Glutamatergic neuron (in vitro differentiated cells): Measurements from ENCODE around the gene NDUFA12. TPM values are rescaled to one million over a fixed set of nuclear protein-coding genes. Genes with fewer than 3 reads are reported as not detected.

ENCODE experiments used
- DNase-seq: peaks from one replicate; pipeline ENCODE4 v3.0.0; 2022
- H3K27ac Mint-ChIP-seq: one replicate; pipeline ENCODE4 v1.8.0; 2020; ENCODE audit warnings: mild to moderate bottlenecking, mixed read lengths, inconsistent platforms; ENCODE audit not compliant: unreplicated experiment
- H3K27me3 Mint-ChIP-seq: one replicate; pipeline ENCODE4 v1.8.0; 2020; ENCODE audit warnings: mild to moderate bottlenecking, moderate library complexity, mixed read lengths, inconsistent platforms; ENCODE audit not compliant: unreplicated experiment
- H3K36me3 Mint-ChIP-seq: one replicate; pipeline ENCODE4 v1.8.0; 2020; ENCODE audit warnings: mild to moderate bottlenecking, mixed read lengths, inconsistent platforms; ENCODE audit not compliant: unreplicated experiment
- H3K4me1 Mint-ChIP-seq: one replicate; pipeline ENCODE4 v1.8.0; 2020; ENCODE audit warnings: mild to moderate bottlenecking, low read depth, mixed read lengths, inconsistent platforms; ENCODE audit not compliant: unreplicated experiment
- H3K4me3 Mint-ChIP-seq: one replicate; pipeline ENCODE4 v1.8.0; 2020; ENCODE audit warnings: mild to moderate bottlenecking, mixed read lengths, inconsistent platforms; ENCODE audit not compliant: unreplicated experiment
- H3K9me3 Mint-ChIP-seq: one replicate; pipeline ENCODE4 v1.8.0; 2020; ENCODE audit warnings: mild to moderate bottlenecking, moderate library complexity, mixed read lengths, inconsistent platforms; ENCODE audit not compliant: unreplicated experiment
- CTCF ChIP-seq: fragments of 200-600 bp; sonication (generic); IDR thresholded peaks from one replicate; pipeline ENCODE4 v1.5.0; 2021; ENCODE audit not compliant: partially characterized antibody, unreplicated experiment
- total RNA-seq: library from RNA; stranded (reverse); fragmentation: NEBNext Ultra II Directional; extraction: Animal tissue kit (Norgen Biotek cat#: 25700); gene quantifications from one replicate; pipeline ENCODE4 v1.2.1, GENCODE V29; 2021; ENCODE audit not compliant: unreplicated experiment

Gene NDUFA12
- total RNA-seq, 1 donor from 2014 or later, result 73.8 TPM

GRCh38 chr12:94961911-94962310, 41.6 kb downstream of the NDUFA12 start:
- no peak for TF ChIP-seq CTCF
- no peaks in the 10 kb centered on the region for H3K36me3 Mint-ChIP-seq
- DNase-seq, result no peak
- peaks cover 3% of the 10 kb centered on the region for H3K27me3 Mint-ChIP-seq
- H3K27ac Mint-ChIP-seq, result no peak overlapping the region
- no peaks in the 10 kb centered on the region for H3K9me3 Mint-ChIP-seq
- H3K4me1 Mint-ChIP-seq, result peaks cover 2% of the 10 kb centered on the region
- H3K4me3 Mint-ChIP-seq, result no peak overlapping the region

- Mint-ChIP-seq H3K4me1 (peaks cover 2% of the 10 kb centered on the region), H3K27ac (no peak overlapping the region), H3K4me3 (no peak overlapping the region), H3K36me3 (no peaks in the 10 kb centered on the region), H3K9me3 (no peaks in the 10 kb centered on the region), H3K27me3 (peaks cover 3% of the 10 kb centered on the region)
- DNase-seq, result no peak
- TF ChIP-seq CTCF, result no peak
These were observed 42.2 kb downstream of the NDUFA12 start for GRCh38 chr12:94961256-94961824.

- peaks cover 2% of the 10 kb centered on the region for H3K4me1 Mint-ChIP-seq
- TF ChIP-seq CTCF, result no peak
- peaks cover 3% of the 10 kb centered on the region for H3K27me3 Mint-ChIP-seq
- H3K4me3 Mint-ChIP-seq, result no peak overlapping the region
- peaks cover 4% of the 10 kb centered on the region for H3K9me3 Mint-ChIP-seq
- no peak overlapping the region for H3K27ac Mint-ChIP-seq
- no peak for DNase-seq
- peaks cover 3% of the 10 kb centered on the region for H3K36me3 Mint-ChIP-seq
These were observed 46.5 kb downstream of the NDUFA12 start for GRCh38 chr12:94957006-94957405.

- Mint-ChIP-seq H3K9me3 (peaks cover 4% of the 10 kb centered on the region), H3K27ac (no peak overlapping the region), H3K27me3 (peaks cover 3% of the 10 kb centered on the region), H3K4me3 (no peak overlapping the region), H3K4me1 (no peaks in the 10 kb centered on the region), H3K36me3 (peaks cover 3% of the 10 kb centered on the region)
- no peak for DNase-seq
- TF ChIP-seq CTCF, result no peak
These were observed 48.4 kb downstream of the NDUFA12 start for GRCh38 chr12:94954948-94955592.

GRCh38 chr12:94954029-94954685, 49.3 kb downstream of the NDUFA12 start:
- Mint-ChIP-seq H3K4me3 (no peak overlapping the region), H3K9me3 (peaks cover 4% of the 10 kb centered on the region), H3K4me1 (no peaks in the 10 kb centered on the region), H3K36me3 (peaks cover 3% of the 10 kb centered on the region), H3K27ac (no peak overlapping the region), H3K27me3 (peaks cover 3% of the 10 kb centered on the region)
- TF ChIP-seq CTCF, result no peak
- no peak for DNase-seq
